Measurements from ENCODE around the gene SNCAIP. TPM values are rescaled to one million over a fixed set of nuclear protein-coding genes. Genes with fewer than 3 reads are reported as not detected.

SNCAIP gene
- total RNA-seq, 1 experiment from 2014 or later, result 3.0 TPM

GRCh38 chr5:122394284-122394930 lies 82.4 kb downstream of the SNCAIP start:
- no peak for DNase-seq

More at GRCh38 chr5:122394284-122394930, 82.4 kb downstream of the SNCAIP start:
- no peak overlapping the region for H4K8ac ChIP-seq (replicated peaks; ENCODE audit: insufficient read length, low read depth, low read length)
- no peak overlapping the region for H2AK5ac ChIP-seq (ENCODE audit: insufficient read length, low read length)
- no peak overlapping the region for H3K18ac ChIP-seq (ENCODE audit: insufficient read length, low read depth, low read length)
- no peak overlapping the region for H3K56ac ChIP-seq (ENCODE audit: insufficient read length, low read depth, low read length)
- H3K9ac ChIP-seq (ENCODE audit: extremely low read depth, insufficient read length, low read length), result no peak overlapping the region
- H2BK5ac ChIP-seq (ENCODE audit: insufficient read length, low read length), result no peak overlapping the region
- no peak overlapping the region for H3K4ac ChIP-seq (ENCODE audit: low read depth, low read length)
- H3K23ac ChIP-seq (ENCODE audit: insufficient read length, low read depth, low read length), result no peak overlapping the region
- no peak overlapping the region for H2AFZ ChIP-seq (ENCODE audit: low read length)
- H3K79me1 ChIP-seq (ENCODE audit: insufficient read depth, low read depth, low read length, poor library complexity, severe bottlenecking), result no peaks in the 10 kb centered on the region
- no peaks in the 10 kb centered on the region for H3K9me3 ChIP-seq (ENCODE audit: control insufficient read depth, low read depth, low read length)
- H4K20me1 ChIP-seq (ENCODE audit: control insufficient read depth, insufficient read depth, insufficient read length), result no peaks in the 10 kb centered on the region
- H2BK120ac ChIP-seq (ENCODE audit: low read depth, low read length, poor library complexity, severe bottlenecking), result no peak overlapping the region
- H3K4me1 Mint-ChIP-seq, result peaks cover 7 to 9% of the 10 kb centered on the region in 2 experiments; a peak in 3 of 4 replicates
- no peak overlapping the region for H2BK12ac ChIP-seq (ENCODE audit: insufficient read length, low read depth, low read length)
- no peak overlapping the region for H4K5ac ChIP-seq (ENCODE audit: insufficient read length, low read depth, low read length)
- no peaks in the 10 kb centered on the region for H3K23me2 ChIP-seq (ENCODE audit: insufficient read length, low read depth, low read length, poor library complexity, severe bottlenecking)
- no peaks in the 10 kb centered on the region for H3K79me2 ChIP-seq (ENCODE audit: insufficient read depth, low read length)
- H3K14ac ChIP-seq (ENCODE audit: insufficient read depth, low read length), result no peak overlapping the region
- WGBS (ENCODE audit: extremely low coverage, insufficient read length, low lambda C conversion rate), result no CpG with 5 or more reads among the region's 6 CpGs
- H3K4me1 ChIP-seq (ENCODE audit: insufficient read depth, low read length), result no peaks in the 10 kb centered on the region
- no peak overlapping the region for H4K91ac ChIP-seq (ENCODE audit: insufficient read length, low read depth, low read length)
- H3K27ac Mint-ChIP-seq, result no peak overlapping the region; a peak in 1 of 7 replicates
- H3K9me3 Mint-ChIP-seq, result no peaks in the 10 kb centered on the region
- no peak overlapping the region for H3K27ac ChIP-seq (ENCODE audit: insufficient read length, low read depth, low read length)
- H2BK15ac ChIP-seq (ENCODE audit: low read depth, low read length), result no peak overlapping the region
- H3T11ph ChIP-seq (ENCODE audit: low read length), result no peak overlapping the region
- no peaks in the 10 kb centered on the region for H3K27me3 Mint-ChIP-seq (ENCODE audit: low read depth)
- no peak for TF ChIP-seq CTCF (conservative IDR thresholded peaks at IDR 0.05)
- H3K4me3 Mint-ChIP-seq, result no peak overlapping the region
- no peaks in the 10 kb centered on the region for H3K27me3 ChIP-seq (ENCODE audit: insufficient read depth, low read length)
- H3K36me3 Mint-ChIP-seq (ENCODE audit: insufficient read depth in 1 of 3, low read depth in 3 of 3), result no peaks in the 10 kb centered on the region; a peak in 1 of 7 replicates
- H3K4me2 ChIP-seq (ENCODE audit: insufficient read depth, insufficient read length, low read length), result no peak overlapping the region
- H2BK20ac ChIP-seq (ENCODE audit: low read depth, low read length, poor library complexity, severe bottlenecking), result no peak overlapping the region
